ENCODE data around the gene IQCB1. TPM values are rescaled to one million over a fixed set of nuclear protein-coding genes. Genes with fewer than 3 reads are reported as not detected.

IQCB1 gene
- total and polyA plus RNA-seq, 4 donors, result 2.8 to 14.0 (median 9.4) TPM

DNA sequence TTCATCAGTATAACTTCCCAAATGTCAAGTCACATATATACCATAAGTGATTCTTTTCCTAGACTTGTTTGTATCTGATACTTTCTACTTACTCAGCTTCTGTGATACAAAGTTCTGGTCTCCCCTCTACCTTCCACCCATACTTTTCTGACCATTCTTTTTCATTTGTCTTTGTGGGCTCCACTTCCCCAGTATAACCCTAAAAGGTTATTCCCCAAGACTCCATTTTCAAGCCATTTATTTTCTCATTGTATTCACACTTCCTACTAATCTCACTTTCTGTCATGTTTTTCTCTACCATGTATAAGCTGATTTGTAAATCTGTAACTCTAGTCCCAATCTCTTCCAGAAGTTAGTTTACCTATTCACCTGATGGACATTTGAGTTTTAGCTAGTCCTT, 34.0 kb downstream of the IQCB1 start (continued):
- no peak for TF ChIP-seq REST (IDR thresholded peaks at IDR 0.05)
- no peak for TF ChIP-seq YY1 (IDR thresholded peaks at IDR 0.05)
- TF ChIP-seq ZBTB33 (IDR thresholded peaks at IDR 0.05), result no peak
- no peak for TF ChIP-seq FOXA2 (IDR thresholded peaks at IDR 0.05)

DNA sequence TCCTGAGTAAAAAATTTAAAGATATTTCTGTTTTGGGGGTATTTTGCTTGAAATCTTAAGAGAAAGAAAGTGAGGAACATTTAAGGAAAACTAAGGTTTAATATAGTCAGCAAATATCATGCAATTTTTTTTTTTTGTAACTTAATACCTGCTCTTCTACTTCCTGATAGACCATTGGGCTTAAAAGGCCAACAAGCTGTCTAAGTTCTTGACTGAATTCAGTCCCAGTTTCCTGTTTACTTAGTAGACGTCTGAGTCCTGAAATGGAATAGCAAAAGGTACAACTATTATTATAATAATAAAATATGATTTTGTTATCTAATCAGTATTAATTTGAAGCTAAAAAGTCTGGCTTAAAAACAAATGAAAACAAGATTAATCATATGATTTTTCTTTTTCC, 37.9 kb downstream of the IQCB1 start:
- no peaks in the 10 kb centered on the region for H3K9me3 ChIP-seq (ENCODE audit: control insufficient read depth in 4 of 4, low read length in 3 of 4)
- no peak overlapping the region for H3K27ac ChIP-seq (ENCODE audit: low read depth in 1 of 2, low read length in 2 of 2)
- no peak overlapping the region for H3K9ac ChIP-seq (ENCODE audit: low read depth in 1 of 2, low read length in 2 of 2)
- no peaks in the 10 kb centered on the region for H3K27me3 ChIP-seq (ENCODE audit: control insufficient read depth in 4 of 4, insufficient read depth in 4 of 4, low read length in 3 of 4)
- 68% methylated on average over 1 of the region's 1 CpG for WGBS
- no peak for DNase-seq (ENCODE audit: low spot score)
- TF ChIP-seq RAD21 (IDR thresholded peaks at IDR 0.05) (no peak), NR2F2 (IDR thresholded peaks at IDR 0.05) (no peak), YY1 (IDR thresholded peaks at IDR 0.05) (no peak), EGR1 (IDR thresholded peaks at IDR 0.05; ENCODE audit: low read depth in 2 of 2) (no peak), MAX (IDR thresholded peaks at IDR 0.05) (no peak), HNF4A (conservative IDR thresholded peaks at IDR 0.05) (no peak), ZBTB33 (IDR thresholded peaks at IDR 0.05) (no peak), GABPA (IDR thresholded peaks at IDR 0.05 in 1 of 2, conservative IDR thresholded peaks at IDR 0.05 in 1 of 2) (no peak), ATF3 (IDR thresholded peaks at IDR 0.05) (no peak), FOXA1 (IDR thresholded peaks at IDR 0.05) (no peak), JUND (IDR thresholded peaks at IDR 0.05) (no peak), HNF4G (IDR thresholded peaks at IDR 0.05) (no peak), FOXA2 (IDR thresholded peaks at IDR 0.05) (no peak), TAF1 (conservative IDR thresholded peaks at IDR 0.05) (no peak), RXRA (IDR thresholded peaks at IDR 0.05) (no peak), REST (IDR thresholded peaks at IDR 0.05) (no peak), SP1 (IDR thresholded peaks at IDR 0.05) (no peak)
- TF ChIP-seq, protein P1, sequence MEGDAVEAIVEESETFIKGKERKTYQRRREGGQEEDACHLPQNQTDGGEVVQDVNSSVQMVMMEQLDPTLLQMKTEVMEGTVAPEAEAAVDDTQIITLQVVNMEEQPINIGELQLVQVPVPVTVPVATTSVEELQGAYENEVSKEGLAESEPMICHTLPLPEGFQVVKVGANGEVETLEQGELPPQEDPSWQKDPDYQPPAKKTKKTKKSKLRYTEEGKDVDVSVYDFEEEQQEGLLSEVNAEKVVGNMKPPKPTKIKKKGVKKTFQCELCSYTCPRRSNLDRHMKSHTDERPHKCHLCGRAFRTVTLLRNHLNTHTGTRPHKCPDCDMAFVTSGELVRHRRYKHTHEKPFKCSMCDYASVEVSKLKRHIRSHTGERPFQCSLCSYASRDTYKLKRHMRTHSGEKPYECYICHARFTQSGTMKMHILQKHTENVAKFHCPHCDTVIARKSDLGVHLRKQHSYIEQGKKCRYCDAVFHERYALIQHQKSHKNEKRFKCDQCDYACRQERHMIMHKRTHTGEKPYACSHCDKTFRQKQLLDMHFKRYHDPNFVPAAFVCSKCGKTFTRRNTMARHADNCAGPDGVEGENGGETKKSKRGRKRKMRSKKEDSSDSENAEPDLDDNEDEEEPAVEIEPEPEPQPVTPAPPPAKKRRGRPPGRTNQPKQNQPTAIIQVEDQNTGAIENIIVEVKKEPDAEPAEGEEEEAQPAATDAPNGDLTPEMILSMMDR (IDR thresholded peaks at IDR 0.05; ENCODE audit: low read depth, low read length, missing input control), result no peak
- no peak overlapping the region for H3K4me3 ChIP-seq (ENCODE audit: low read depth in 1 of 3, low read length in 3 of 3)
- peaks cover 0 to 5% (median 1%) of the 10 kb centered on the region in 4 donors for H3K36me3 ChIP-seq (ENCODE audit: control insufficient read depth in 4 of 4, insufficient read depth in 3 of 4, low read depth in 1 of 4, low read length in 3 of 4)
- H3K4me1 ChIP-seq (ENCODE audit: control insufficient read depth in 4 of 4, insufficient read depth in 4 of 4, low read length in 3 of 4), result no peaks in the 10 kb centered on the region
